ENCODE results near the gene SLC37A4.
"Not testable (repeated sequence)": the region's sequence is repeated elsewhere in the genome, so short reads cannot be mapped to it uniquely, and the experiment has no call there.

Gene SLC37A4

DNA sequence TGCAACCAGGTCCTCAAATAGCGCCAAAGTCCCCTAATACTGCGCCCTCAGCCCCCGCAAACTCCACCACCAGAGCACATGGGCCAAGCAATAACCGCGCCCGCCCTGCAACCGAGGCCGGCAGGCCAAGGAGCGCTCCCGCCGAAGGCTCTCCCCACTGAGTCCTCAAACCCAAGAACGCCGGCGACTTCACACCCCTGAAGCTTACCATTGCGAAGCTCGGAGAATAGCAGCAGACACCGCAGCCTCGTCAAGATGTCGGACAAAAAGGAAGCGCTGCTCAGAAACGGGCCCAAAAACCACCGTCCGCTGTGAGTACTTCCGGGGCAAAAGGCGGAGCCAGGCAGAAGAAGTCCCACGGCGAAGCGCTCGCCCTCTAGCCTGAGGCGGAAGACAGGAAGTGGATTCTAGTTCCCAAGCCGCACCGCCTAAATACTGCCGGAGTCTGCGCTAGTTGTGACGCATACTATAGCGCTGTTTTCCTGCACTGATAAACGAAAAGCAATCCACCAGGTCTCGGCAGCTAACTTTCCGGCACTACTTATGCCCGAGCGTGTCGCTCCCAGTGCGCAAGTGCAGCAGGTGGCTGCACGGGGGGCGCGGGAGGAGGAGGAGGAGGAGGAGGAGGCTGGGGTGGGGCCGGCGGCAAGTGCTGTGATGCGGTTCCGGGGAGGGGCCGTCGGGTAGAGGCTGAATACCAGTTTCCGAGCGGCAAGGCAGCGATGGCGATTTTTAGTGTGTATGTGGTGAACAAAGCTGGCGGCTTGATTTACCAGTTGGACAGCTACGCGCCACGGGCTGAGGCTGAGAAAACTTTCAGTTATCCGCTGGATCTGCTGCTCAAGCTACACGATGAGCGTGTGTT is 12.4 kb downstream of the SLC37A4 start, which contains the start of the genes RPS25 and TRAPPC4:
TSS of gene RPS25 (minus strand) at position 270 of the 865 bp plus-strand sequence. CDS start at position 211, 59 bp downstream.
TSS of gene TRAPPC4 (plus strand) at position 693 of the 865 bp plus-strand sequence. CDS start at position 723, 30 bp downstream.
- DNase-seq (ENCODE audit: insufficient read length, low spot score): peak; percentile 72
- FAIRE-seq: peak; percentile 41
- TF ChIP-seq POLR2A (IDR thresholded peaks at IDR 0.05; ENCODE audit: low read depth, low read length): peak; percentile 58

DNA sequence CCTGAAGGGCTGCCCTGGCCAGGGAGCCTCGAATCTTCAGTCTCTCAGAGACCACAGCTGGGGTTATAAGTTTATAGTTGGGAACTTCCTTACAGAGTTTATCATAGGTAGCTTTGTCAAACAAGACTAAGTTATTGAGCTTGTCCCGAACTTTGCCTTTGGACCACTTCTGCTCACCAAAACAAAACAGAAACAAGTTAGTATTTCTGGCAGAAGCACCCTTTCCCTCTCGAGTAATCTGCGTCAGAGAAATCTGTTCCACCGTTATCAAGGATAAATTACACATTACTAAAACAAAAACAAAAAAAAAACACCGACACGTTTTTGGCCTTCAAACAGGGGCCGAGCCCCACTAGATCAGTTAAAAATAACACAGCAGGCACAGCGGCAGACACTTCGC is 13.3 kb downstream of the SLC37A4 start:
- FAIRE-seq; DNase-seq (ENCODE audit: insufficient read length, low spot score): not testable (repeated sequence)

DNA sequence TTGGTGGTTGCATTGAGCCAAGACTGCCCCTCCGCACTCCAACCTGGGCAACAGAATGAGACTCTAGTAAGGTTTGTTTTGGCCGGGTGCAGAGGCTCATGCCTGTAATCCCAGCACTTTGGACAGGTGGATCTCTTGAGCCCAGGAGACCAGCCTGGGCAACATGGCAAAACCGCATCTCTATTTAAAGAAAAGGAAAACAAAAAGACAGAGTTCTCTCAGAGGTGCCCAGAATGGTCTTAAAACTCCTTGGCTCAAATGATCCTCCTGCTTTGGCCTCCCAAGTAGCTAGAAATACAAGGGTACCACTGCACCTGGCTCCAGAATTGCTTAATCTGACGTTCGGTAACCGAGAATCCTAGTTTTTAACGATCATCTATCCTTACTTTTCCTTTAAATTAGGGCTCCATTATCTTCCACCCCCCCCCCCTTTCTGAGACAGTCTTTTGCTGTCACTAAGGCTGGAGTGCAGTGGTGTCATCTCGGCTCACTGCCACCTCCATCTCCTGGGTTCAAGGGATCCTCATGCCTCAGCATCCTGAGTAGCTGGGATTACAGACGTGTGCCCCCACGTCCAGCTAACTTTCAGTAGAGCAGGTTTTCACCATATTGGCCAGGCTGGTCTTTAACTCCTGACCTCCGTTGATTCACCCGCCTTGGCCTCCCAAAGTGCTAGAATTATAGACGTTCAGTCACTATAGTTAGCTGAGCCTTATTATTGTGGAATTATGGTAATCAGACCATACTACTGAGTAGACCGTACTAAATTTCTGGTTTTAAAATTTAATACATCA is 14.3 kb downstream of the SLC37A4 start:
- TF ChIP-seq POLR2A (IDR thresholded peaks at IDR 0.05; ENCODE audit: low read depth, low read length): no peak
- DNase-seq (ENCODE audit: insufficient read length, low spot score) (no peak), FAIRE-seq (no peak)

DNA sequence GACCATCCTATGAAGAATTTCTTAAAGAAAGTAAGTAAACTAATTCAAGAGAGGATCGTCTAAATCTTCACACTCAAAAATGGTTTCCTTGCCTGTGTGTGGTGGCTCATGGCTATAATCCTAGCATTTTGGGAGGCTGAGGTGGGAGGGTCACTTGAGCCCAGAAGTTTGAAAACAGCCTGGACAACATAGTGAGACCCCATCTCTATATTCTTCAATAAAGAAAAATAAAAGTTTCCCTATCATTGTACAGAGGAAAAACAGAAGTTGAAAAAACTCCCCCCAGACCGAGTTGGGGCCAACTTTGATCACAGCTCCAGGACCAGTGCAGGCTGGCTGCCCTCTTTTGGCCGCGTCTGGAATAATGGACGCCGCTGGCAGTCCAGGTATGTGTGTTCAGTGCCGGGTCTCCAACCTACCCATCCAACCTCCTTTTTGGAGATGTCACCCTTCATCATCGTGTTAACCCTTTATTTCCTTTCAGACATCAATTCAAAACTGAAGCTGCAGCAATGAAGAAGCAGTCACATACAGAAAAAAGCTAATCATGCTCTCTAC is 15.5 kb downstream of the SLC37A4 start:
- FAIRE-seq: no peak
- no peak for TF ChIP-seq POLR2A (IDR thresholded peaks at IDR 0.05; ENCODE audit: low read depth, low read length)
- DNase-seq (ENCODE audit: insufficient read length, low spot score): no peak

DNA sequence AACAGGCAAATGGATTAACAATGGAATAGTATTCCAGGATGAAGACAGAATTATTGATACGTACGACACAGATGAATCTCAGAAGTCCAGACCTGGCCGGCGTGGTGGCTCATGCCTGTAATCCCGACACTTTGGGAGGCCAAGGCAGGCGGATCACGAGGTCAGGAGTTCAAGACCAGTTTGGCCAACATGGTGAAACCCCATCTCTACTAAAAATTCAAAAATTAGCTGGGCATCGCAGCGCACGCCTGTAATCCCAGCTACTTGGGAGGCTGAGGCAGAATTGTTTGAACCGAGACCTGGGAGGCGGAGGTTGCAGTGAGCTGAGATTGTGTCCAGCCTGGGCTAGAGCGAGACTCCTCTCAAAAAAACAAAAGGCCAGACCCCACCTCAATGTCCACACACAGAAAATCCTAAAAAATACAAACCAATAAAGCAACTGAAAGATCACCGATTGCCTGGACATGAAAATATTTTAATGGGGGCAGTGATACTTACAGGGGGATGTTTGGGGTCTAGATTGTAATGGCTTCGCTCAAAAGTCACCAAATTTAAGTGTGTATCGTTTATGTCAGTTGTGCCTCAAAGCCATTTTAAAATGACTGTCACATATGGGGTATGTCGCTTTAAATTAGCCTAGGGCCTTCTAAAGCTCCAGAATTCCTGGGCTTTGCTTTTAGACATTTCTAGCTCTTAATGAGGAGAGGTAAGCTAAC is 16.3 kb downstream of the SLC37A4 start:
- TF ChIP-seq POLR2A (IDR thresholded peaks at IDR 0.05; ENCODE audit: low read depth, low read length): no peak
- FAIRE-seq (no peak), DNase-seq (ENCODE audit: insufficient read length, low spot score) (no peak)

DNA sequence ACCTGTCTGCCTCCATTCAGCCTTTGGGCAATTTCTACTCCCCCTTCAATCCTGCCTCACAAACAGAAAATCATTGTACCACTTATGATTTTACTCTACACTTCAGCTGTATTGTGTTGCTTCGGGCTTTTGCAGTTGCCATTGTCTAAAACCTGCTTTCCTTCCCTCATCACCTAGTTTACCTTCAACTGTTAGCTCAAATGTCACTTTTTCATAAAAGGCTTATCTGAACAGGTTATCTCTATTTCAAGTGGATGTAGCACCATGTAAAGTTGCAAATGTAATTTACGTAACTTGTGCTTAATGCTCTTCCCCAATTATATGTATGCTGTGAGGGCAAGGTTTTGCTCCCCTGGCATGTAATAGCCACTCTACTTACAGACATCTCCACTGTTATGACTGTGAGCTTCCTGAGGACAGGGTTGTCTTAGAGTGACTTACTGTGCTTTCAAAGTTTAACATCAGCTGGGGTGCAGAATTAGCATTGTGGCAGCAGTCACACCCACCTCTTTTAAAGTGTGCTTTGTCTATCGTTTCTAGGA is 18.0 kb downstream of the SLC37A4 start:
- TF ChIP-seq POLR2A (IDR thresholded peaks at IDR 0.05; ENCODE audit: low read depth, low read length): no peak
- FAIRE-seq: no peak
- no peak for DNase-seq (ENCODE audit: insufficient read length, low spot score)

DNA sequence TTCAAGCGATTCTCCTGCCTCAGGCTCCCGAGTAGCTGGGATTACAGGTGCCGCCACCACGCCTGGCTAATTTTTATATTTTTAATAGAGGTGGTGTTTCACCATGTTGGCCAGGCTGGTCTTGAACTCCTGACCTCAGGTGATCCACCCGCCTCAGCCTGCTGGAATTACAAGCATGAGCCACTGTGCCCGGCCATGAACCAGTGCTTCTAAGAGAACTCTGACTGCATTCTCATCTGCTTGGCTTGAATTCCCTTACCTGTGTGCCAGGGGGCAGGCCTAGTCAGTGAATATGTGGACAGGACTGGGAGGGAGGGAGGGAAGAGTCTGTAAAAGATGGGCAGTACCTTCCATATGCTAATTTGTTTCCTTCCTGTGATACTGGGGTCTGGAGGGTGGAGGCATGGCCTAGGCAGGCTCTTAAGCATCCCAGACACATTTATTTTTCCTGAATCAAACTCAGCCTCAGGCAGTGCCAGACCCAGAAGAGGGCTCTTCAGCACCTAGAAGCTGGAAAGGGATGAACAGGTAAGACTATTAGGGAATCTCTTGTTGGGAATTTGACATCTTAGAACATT is 19.1 kb downstream of the SLC37A4 start:
- no peak for DNase-seq (ENCODE audit: insufficient read length, low spot score)
- TF ChIP-seq POLR2A (IDR thresholded peaks at IDR 0.05; ENCODE audit: low read depth, low read length): no peak
- FAIRE-seq: no peak

DNA sequence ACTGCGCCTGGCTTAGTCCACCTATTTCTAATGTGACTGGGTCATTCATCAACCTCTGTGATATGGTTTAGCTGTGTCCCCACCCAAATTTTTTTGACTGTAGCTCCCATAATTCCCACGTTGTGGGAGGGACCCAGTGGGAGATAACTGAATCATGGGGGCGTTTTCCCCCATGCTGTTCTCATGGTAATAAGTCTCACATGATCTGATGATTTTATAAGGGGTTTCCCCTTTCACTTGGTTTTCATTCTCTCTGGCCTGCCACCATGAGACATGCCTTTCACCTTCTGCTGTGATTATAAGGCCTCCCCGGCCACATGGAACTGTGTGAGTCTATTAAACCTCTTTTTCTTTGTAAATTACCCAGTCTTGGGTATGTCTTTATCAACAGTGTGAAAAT is 24.0 kb downstream of the SLC37A4 start:
- no peak for TF ChIP-seq POLR2A (IDR thresholded peaks at IDR 0.05; ENCODE audit: low read depth, low read length)

DNA sequence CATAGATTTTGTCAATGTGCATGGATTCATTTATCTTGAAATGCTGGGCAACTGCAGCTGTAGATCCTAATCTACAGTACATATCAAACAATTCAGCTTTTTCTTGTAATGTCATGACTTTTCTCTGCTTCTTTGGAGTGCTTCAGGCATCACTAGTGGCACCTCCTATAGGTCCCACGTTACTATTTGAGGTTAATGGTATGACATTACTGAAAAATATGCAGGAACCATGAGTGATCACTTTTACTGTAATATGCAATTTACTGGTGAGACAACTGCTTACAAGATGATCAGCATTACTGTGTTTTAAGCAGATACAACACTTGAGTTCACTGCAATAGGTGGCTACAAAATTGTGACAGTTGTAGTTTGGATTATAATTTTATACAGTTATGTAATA is 29.8 kb downstream of the SLC37A4 start:
- DNase-seq (ENCODE audit: insufficient read length, low spot score) (no peak), FAIRE-seq (no peak)
- no peak for TF ChIP-seq POLR2A (IDR thresholded peaks at IDR 0.05; ENCODE audit: low read depth, low read length)

More for the DNA sequence above, 24.0 kb downstream of the SLC37A4 start:
- DNase-seq (ENCODE audit: insufficient read length, low spot score) (no peak), FAIRE-seq (no peak)

DNA sequence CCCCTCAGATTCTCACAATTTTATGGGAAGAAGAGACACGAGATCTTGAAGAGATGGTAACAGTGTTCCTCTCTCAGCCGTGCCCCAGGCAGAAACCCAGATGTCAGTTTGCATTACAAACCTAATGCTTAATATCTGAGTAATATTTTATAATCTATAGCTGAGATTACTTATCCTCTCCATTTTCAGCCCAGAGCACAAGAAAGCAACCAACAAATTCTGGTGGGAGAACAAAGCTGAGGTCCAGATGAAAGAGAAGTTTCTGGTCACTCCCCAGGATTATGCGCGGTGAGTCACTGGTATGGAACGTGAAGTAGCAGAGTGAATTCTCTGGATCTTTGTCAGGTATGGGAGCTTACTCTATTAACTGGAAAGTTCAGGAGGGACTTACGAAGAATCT is 31.9 kb downstream of the SLC37A4 start:
- DNase-seq (ENCODE audit: insufficient read length, low spot score) (peak; percentile 54), FAIRE-seq (no peak)
- no peak for TF ChIP-seq POLR2A (IDR thresholded peaks at IDR 0.05; ENCODE audit: low read depth, low read length)

DNA sequence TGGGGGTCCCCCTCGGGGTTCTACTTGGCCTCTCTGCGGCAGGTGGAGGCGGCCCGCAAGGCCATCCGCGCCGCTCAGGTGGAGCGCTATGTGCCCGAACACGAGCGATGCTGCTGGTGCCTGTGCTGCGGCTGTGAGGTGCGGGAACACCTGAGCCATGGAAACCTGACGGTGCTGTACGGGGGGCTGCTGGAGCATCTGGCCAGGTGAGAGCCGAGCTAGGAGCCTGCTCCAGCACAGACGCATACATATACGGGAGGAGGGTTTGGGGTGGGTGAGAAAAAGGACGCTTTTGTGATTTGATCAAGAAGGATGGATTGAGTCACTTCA is 32.3 kb downstream of the SLC37A4 start:
- no peak for TF ChIP-seq POLR2A (IDR thresholded peaks at IDR 0.05; ENCODE audit: low read depth, low read length)
- FAIRE-seq: no peak
- DNase-seq (ENCODE audit: insufficient read length, low spot score): no peak

DNA sequence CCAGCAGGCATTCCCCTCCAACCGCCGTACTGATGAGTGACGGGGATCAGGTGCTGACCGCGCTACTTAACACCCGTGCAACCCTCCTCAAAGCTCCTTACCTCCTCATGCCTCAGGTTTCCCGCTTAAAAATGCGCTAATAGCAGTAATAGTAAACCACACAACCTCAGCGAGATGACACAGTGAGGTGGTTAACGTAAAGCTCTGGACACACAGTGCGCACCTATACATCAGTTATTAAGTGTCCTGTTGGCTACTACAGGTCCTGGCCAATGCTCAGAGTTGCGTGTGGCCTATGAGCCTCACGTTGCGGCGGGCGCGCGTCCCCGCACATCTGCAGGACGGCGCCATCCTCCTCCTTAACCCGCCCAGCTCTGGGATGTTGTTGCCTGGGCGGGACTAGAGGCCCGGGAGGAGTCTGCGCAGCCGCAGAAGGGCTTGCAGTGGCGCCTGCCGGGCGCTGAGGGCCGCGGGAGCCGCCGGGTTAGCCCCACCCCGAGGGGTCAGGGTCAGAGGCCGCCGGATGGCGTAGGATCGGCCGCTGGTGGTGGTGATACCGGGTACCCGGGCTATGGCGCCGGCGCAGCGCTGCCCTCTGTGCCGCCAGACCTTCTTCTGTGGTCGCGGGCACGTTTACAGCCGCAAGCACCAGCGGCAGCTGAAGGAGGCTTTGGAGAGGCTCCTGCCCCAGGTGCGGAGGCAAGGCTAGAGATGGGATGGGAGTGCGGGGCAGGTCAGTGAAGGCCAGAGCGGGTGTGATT is 32.9 kb downstream of the SLC37A4 start, which contains the start of gene CENATAC:
TSS of gene CENATAC (plus strand) at position 512 of the 761 bp plus-strand sequence. CDS start at position 572, 60 bp downstream.
- no peak for FAIRE-seq

More for the DNA sequence above, 32.9 kb downstream of the SLC37A4 start, which contains the start of gene CENATAC:
- peak; percentile 89 for DNase-seq (ENCODE audit: insufficient read length, low spot score)
- peak; percentile 90 for TF ChIP-seq POLR2A (IDR thresholded peaks at IDR 0.05; ENCODE audit: low read depth, low read length)
